Erythroblast (primary cell): ENCODE data around the gene ADAM22.

ENCODE experiments used
- DNase-seq, 2 experiments: peaks; one replicate each; lab custom pipeline; 2025; lab: John Stamatoyannopoulos, UW
- GATA1 ChIP-seq: IDR thresholded peaks from 2 replicates; pipeline ENCODE4 v1.6.1; 2011; ENCODE audit warnings: low read depth, mild to moderate bottlenecking, control low read depth, low read length, moderate library complexity
- POLR2A ChIP-seq: IDR thresholded peaks from 2 replicates; pipeline ENCODE4 v1.6.1; 2011; ENCODE audit warnings: mild to moderate bottlenecking, low read length

Gene ADAM22

GRCh38 chr7:88034083-88034695, 100.1 kb downstream of the ADAM22 start:
- DNase-seq = no peak
- TF ChIP-seq POLR2A (no peak), GATA1 (no peak)

- TF ChIP-seq GATA1 = no peak
- TF ChIP-seq POLR2A = no peak
- no peak for DNase-seq
Observed at GRCh38 chr7:88037050-88037449, 103.0 kb downstream of the ADAM22 start.

- TF ChIP-seq GATA1 (no peak), POLR2A (no peak)
- DNase-seq = no peak
Observed at GRCh38 chr7:88040694-88041093, 106.6 kb downstream of the ADAM22 start.

- TF ChIP-seq GATA1 (no peak), POLR2A (no peak)
- DNase-seq = no peak
Observed at GRCh38 chr7:88041583-88041982, 107.5 kb downstream of the ADAM22 start.

- no peak for DNase-seq
- TF ChIP-seq POLR2A = no peak
- no peak for TF ChIP-seq GATA1
Observed at GRCh38 chr7:88042157-88042556, 108.1 kb downstream of the ADAM22 start.

- no peak for TF ChIP-seq GATA1
- no peak for TF ChIP-seq POLR2A
- DNase-seq = no peak
Observed at GRCh38 chr7:88042803-88043202, 108.8 kb downstream of the ADAM22 start.

GRCh38 chr7:88044069-88044468, 110.0 kb downstream of the ADAM22 start:
- no peak for DNase-seq
- TF ChIP-seq GATA1 (no peak), POLR2A (no peak)

GRCh38 chr7:88046839-88047573, 113.0 kb downstream of the ADAM22 start:
- TF ChIP-seq GATA1 (no peak), POLR2A (no peak)
- DNase-seq = no peak

- TF ChIP-seq GATA1 (no peak), POLR2A (no peak)
- no peak for DNase-seq
Observed at GRCh38 chr7:88057655-88058054, 123.6 kb downstream of the ADAM22 start.

- TF ChIP-seq POLR2A (no peak), GATA1 (no peak)
- no peak for DNase-seq
Observed at GRCh38 chr7:88062238-88062637, 128.2 kb downstream of the ADAM22 start.

GRCh38 chr7:88069093-88069492, 135.0 kb downstream of the ADAM22 start:
- DNase-seq = no peak
- TF ChIP-seq GATA1 (no peak), POLR2A (no peak)

- no peak for TF ChIP-seq POLR2A
- DNase-seq = no peak
Observed at GRCh38 chr7:88071994-88072714, 138.1 kb downstream of the ADAM22 start.

- TF ChIP-seq POLR2A (no peak), GATA1 (no peak)
- DNase-seq = no peak
Observed at GRCh38 chr7:88072715-88073055, 138.6 kb downstream of the ADAM22 start.

- no peak for DNase-seq
- TF ChIP-seq POLR2A (no peak), GATA1 (no peak)
Observed at GRCh38 chr7:88073626-88074025, 139.6 kb downstream of the ADAM22 start.

- DNase-seq = no peak
- TF ChIP-seq POLR2A (no peak), GATA1 (no peak)
Observed at GRCh38 chr7:88075216-88075615, 141.2 kb downstream of the ADAM22 start.
